HUES64 (cell line): Measurements from ENCODE around the gene LRP2BP.

ENCODE experiments used
- H3K27ac ChIP-seq: 2 replicates; pipeline ENCODE4 v1.7.0; 2013; ENCODE audit warnings: low read depth, low read length, inconsistent platforms
- H3K27me3 ChIP-seq: 2 replicates; pipeline ENCODE4 v1.6.1; 2013; ENCODE audit warnings: mild to moderate bottlenecking, low read length; ENCODE audit not compliant: insufficient read depth
- H3K36me3 ChIP-seq: 2 replicates; pipeline ENCODE4 v1.6.1; 2013; ENCODE audit warnings: mild to moderate bottlenecking, low read length; ENCODE audit not compliant: insufficient read depth
- H3K4me1 ChIP-seq: 2 replicates; pipeline ENCODE4 v1.6.1; 2013; ENCODE audit warnings: mild to moderate bottlenecking, low read length, moderate library complexity; ENCODE audit not compliant: insufficient read depth
- H3K4me3 ChIP-seq: 2 replicates; pipeline ENCODE4 v1.5.1; 2013; ENCODE audit warnings: mild to moderate bottlenecking, low read length, moderate library complexity
- H3K9ac ChIP-seq: 2 replicates; pipeline ENCODE4 v1.6.1; 2013; ENCODE audit warnings: mild to moderate bottlenecking, low read depth, low read length
- H3K9me3 ChIP-seq: 2 replicates; pipeline ENCODE4 v1.6.1; 2013; ENCODE audit warnings: low read depth, low read length; ENCODE audit not compliant: insufficient read depth
- WGBS: fragments of 150-250, 120-280 bp; methylation state at CpG from one replicate; pipeline ENCODE4 v1.1.7; 2013; ENCODE audit warnings: missing lambda C conversion rate; 5-methylcytosine and 5-hydroxymethylcytosine counted together

Gene LRP2BP

GRCh38 chr4:185394568-185395237, 1.0 kb downstream of the LRP2BP start:
- WGBS: 93% methylated on average over 10 of the region's 12 CpGs
- Histone ChIP-seq H3K36me3 (peaks cover 15% of the 10 kb centered on the region), H3K27me3 (peaks cover 8% of the 10 kb centered on the region; the same call in 1 of the 2 replicates), H3K27ac (no peak overlapping the region), H3K9ac (no peak overlapping the region), H3K4me3 (no peak overlapping the region), H3K4me1 (peaks cover 14% of the 10 kb centered on the region), H3K9me3 (no peaks in the 10 kb centered on the region)

GRCh38 chr4:185392156-185392555, 3.6 kb downstream of the LRP2BP start:
- H3K4me3 ChIP-seq: no peak overlapping the region
- no peak overlapping the region for H3K9ac ChIP-seq
- H3K9me3 ChIP-seq: no peaks in the 10 kb centered on the region
- H3K27me3 ChIP-seq: peaks cover 8% of the 10 kb centered on the region; the same call in 1 of the 2 replicates
- 86% methylated on average over 1 of the region's 1 CpG for WGBS
- H3K36me3 ChIP-seq: no peaks in the 10 kb centered on the region
- no peak overlapping the region for H3K27ac ChIP-seq
- H3K4me1 ChIP-seq: peaks cover 8% of the 10 kb centered on the region

GRCh38 chr4:185390941-185391340, 4.8 kb downstream of the LRP2BP start:
- no peaks in the 10 kb centered on the region for H3K9me3 ChIP-seq
- no peaks in the 10 kb centered on the region for H3K36me3 ChIP-seq
- H3K4me1 ChIP-seq: peaks cover 7% of the 10 kb centered on the region; the same call in 1 of the 2 replicates
- H3K4me3 ChIP-seq: no peak overlapping the region
- H3K27ac ChIP-seq: no peak overlapping the region
- 94% methylated on average over 6 of the region's 6 CpGs for WGBS
- H3K27me3 ChIP-seq: peaks cover 8% of the 10 kb centered on the region; the same call in 1 of the 2 replicates
- H3K9ac ChIP-seq: no peak overlapping the region

GRCh38 chr4:185387957-185388356, 7.8 kb downstream of the LRP2BP start:
- Histone ChIP-seq H3K4me3 (no peak overlapping the region), H3K4me1 (0 out of 2 replicates have a peak, but pooled peaks cover 3% of the 10 kb centered on the region), H3K27ac (no peak overlapping the region), H3K27me3 (no peaks in the 10 kb centered on the region), H3K9me3 (no peaks in the 10 kb centered on the region), H3K36me3 (no peaks in the 10 kb centered on the region), H3K9ac (no peak overlapping the region)
- WGBS: 96% methylated on average over 12 of the region's 12 CpGs

GRCh38 chr4:185384930-185385331, 10.8 kb downstream of the LRP2BP start:
- Histone ChIP-seq H3K9me3 (peaks cover 6% of the 10 kb centered on the region; the same call in 1 of the 2 replicates), H3K36me3 (no peaks in the 10 kb centered on the region), H3K27me3 (no peaks in the 10 kb centered on the region), H3K27ac (no peak overlapping the region), H3K4me1 (0 out of 2 replicates have a peak, but pooled peaks cover 3% of the 10 kb centered on the region), H3K4me3 (no peak overlapping the region), H3K9ac (no peak overlapping the region)
- 84% methylated on average over 9 of the region's 10 CpGs for WGBS

- Histone ChIP-seq H3K36me3 (no peaks in the 10 kb centered on the region), H3K27ac (no peak overlapping the region), H3K9ac (no peak overlapping the region), H3K4me3 (no peak overlapping the region), H3K9me3 (peaks cover 6% of the 10 kb centered on the region; the same call in 1 of the 2 replicates), H3K4me1 (0 out of 2 replicates have a peak, but pooled peaks cover 3% of the 10 kb centered on the region), H3K27me3 (no peaks in the 10 kb centered on the region)
- WGBS: 88% methylated on average over 1 of the region's 2 CpGs
Measured at GRCh38 chr4:185384061-185384460, 11.7 kb downstream of the LRP2BP start.

GRCh38 chr4:185383451-185383850, 12.3 kb downstream of the LRP2BP start:
- 0 out of 2 replicates have a peak, but pooled peaks cover 3% of the 10 kb centered on the region for H3K4me1 ChIP-seq
- H3K9me3 ChIP-seq: peaks cover 6% of the 10 kb centered on the region; the same call in 1 of the 2 replicates
- H3K27ac ChIP-seq: no peak overlapping the region
- H3K27me3 ChIP-seq: no peaks in the 10 kb centered on the region
- H3K36me3 ChIP-seq: no peaks in the 10 kb centered on the region
- 83% methylated on average over 4 of the region's 4 CpGs for WGBS
- no peak overlapping the region for H3K4me3 ChIP-seq
- no peak overlapping the region for H3K9ac ChIP-seq

- 0 out of 2 replicates have a peak, but pooled peaks cover 3% of the 10 kb centered on the region for H3K4me1 ChIP-seq
- no peak overlapping the region for H3K9ac ChIP-seq
- no peak overlapping the region for H3K27ac ChIP-seq
Measured at GRCh38 chr4:185382754-185383153, 13.0 kb downstream of the LRP2BP start.

GRCh38 chr4:185381288-185382196, 14.2 kb downstream of the LRP2BP start:
- 96% methylated on average over 3 of the region's 4 CpGs for WGBS
- Histone ChIP-seq H3K27me3 (no peaks in the 10 kb centered on the region), H3K4me1 (peaks cover 5% of the 10 kb centered on the region; the same call in 1 of the 2 replicates), H3K36me3 (no peaks in the 10 kb centered on the region), H3K9ac (no peak overlapping the region), H3K4me3 (no peak overlapping the region), H3K9me3 (peaks cover 6% of the 10 kb centered on the region; the same call in 1 of the 2 replicates), H3K27ac (no peak overlapping the region)

More at GRCh38 chr4:185382754-185383153, 13.0 kb downstream of the LRP2BP start:
- H3K4me3 ChIP-seq: no peak overlapping the region
- no peaks in the 10 kb centered on the region for H3K27me3 ChIP-seq
- peaks cover 6% of the 10 kb centered on the region; the same call in 1 of the 2 replicates for H3K9me3 ChIP-seq
- no peaks in the 10 kb centered on the region for H3K36me3 ChIP-seq

GRCh38 chr4:185380320-185380719, 15.4 kb downstream of the LRP2BP start:
- Histone ChIP-seq H3K27me3 (no peaks in the 10 kb centered on the region), H3K4me3 (no peak overlapping the region), H3K4me1 (peaks cover 5% of the 10 kb centered on the region; the same call in 1 of the 2 replicates), H3K27ac (no peak overlapping the region), H3K36me3 (no peaks in the 10 kb centered on the region), H3K9ac (no peak overlapping the region), H3K9me3 (peaks cover 6% of the 10 kb centered on the region; the same call in 1 of the 2 replicates)
- 81% methylated on average over 1 of the region's 1 CpG for WGBS
